HepG2 (cell line): ENCODE results near the gene WNT3. TPM values are rescaled to one million over a fixed set of nuclear protein-coding genes. Genes with fewer than 3 reads are reported as not detected.

Experiments
- CHD4 ChIP-seq: fragments of 200-600 bp; sonication (generic); IDR thresholded peaks from 2 replicates; pipeline ENCODE4 v1.7.0; 2017; ENCODE audit warnings: mild to moderate bottlenecking, low read length, borderline replicate concordance
- HNRNPLL ChIP-seq: fragments of 200-400 bp; formaldehyde crosslinking; IDR thresholded peaks from 2 replicates; pipeline ENCODE4 v1.6.1; 2017; ENCODE audit warnings: mild to moderate bottlenecking, low read depth, low read length; ENCODE audit not compliant: poor library complexity, severe bottlenecking
- NFE2L1 ChIP-seq: sonication (generic); formaldehyde crosslinking; IDR thresholded peaks from 2 replicates; pipeline ENCODE4 v1.4.0; 2020; ENCODE audit warnings: missing genetic modification reagents, mild to moderate bottlenecking, borderline replicate concordance
- NPAS2 ChIP-seq: sonication (generic); formaldehyde crosslinking; IDR thresholded peaks from 2 replicates; pipeline ENCODE4 v1.8.0; 2022; ENCODE audit warnings: mild to moderate bottlenecking, missing genetic modification reagents, borderline replicate concordance
- NR2F6 ChIP-seq, 2 experiments: IDR thresholded peaks; 2 replicates each; pipeline ENCODE4 v1.6.1; 2016; ENCODE audit warnings: antibody characterized with exemption in 1 of 2, mild to moderate bottlenecking in 1 of 2
- PCBP2 ChIP-seq: fragments of 200-400 bp; formaldehyde crosslinking; optimal IDR thresholded peaks from 2 replicates; pipeline ENCODE3; 2018; ENCODE audit warnings: low read length, low read depth; ENCODE audit not compliant: poor library complexity, severe bottlenecking
- RELA ChIP-seq: sonication (generic); formaldehyde crosslinking; IDR thresholded peaks from 2 replicates; pipeline ENCODE4 v1.4.0; 2020; ENCODE audit warnings: missing genetic modification reagents
- SRF ChIP-seq: IDR thresholded peaks from 2 replicates; pipeline ENCODE4 v1.6.1; 2011; ENCODE audit warnings: mild to moderate bottlenecking, low read depth, low read length, moderate library complexity
- TOPORS ChIP-seq: sonication (generic); formaldehyde crosslinking; IDR thresholded peaks from 2 replicates; pipeline ENCODE4 v1.8.0; 2023; ENCODE audit warnings: mild to moderate bottlenecking, missing genetic modification reagents
- U2AF1 ChIP-seq: fragments of 200-400 bp; formaldehyde crosslinking; optimal IDR thresholded peaks from 2 replicates; pipeline ENCODE3; 2017; ENCODE audit warnings: mild to moderate bottlenecking, low read depth, low read length
- YY1 ChIP-seq: IDR thresholded peaks from 2 replicates; pipeline ENCODE4 v1.6.1; 2011; ENCODE audit warnings: low read length, low read depth, moderate library complexity, mild to moderate bottlenecking; ENCODE audit not compliant: insufficient read depth, insufficient replicate concordance
- ZNF274 ChIP-seq: sonication (generic); formaldehyde crosslinking; IDR thresholded peaks from 2 replicates; pipeline ENCODE4 v1.5.1; 2020; ENCODE audit warnings: mild to moderate bottlenecking, missing genetic modification reagents
- ZNF558 ChIP-seq: sonication (generic); formaldehyde crosslinking; IDR thresholded peaks from 2 replicates; pipeline ENCODE4 v1.9.0; 2022; ENCODE audit warnings: mild to moderate bottlenecking, missing genetic modification reagents, borderline replicate concordance
- polyA plus RNA-seq, 8 experiments: library from polyadenylated mRNA; depleted of rRNA in 3 of 8; stranded (reverse) in 7 of 8; unstranded in 1 of 8; fragments of >200 nt; fragmentation: Illumina TruSeq in 4 of 8; extraction: Trizol in 4 of 8; gene quantifications; 2 replicates each; pipeline versions ENCODE4 v1.2.1 to v1.2.3, GENCODE V29; 2011 to 2016; ENCODE audit warnings: low read depth in 4 of 8, missing spikeins in 1 of 8, mixed read lengths in 1 of 8; ENCODE audit not compliant: insufficient read depth in 1 of 8
- total RNA-seq, 5 experiments: library from RNA; depleted of rRNA; stranded (reverse); fragments of >200 nt; fragmentation: Illumina TruSeq; extraction: Trizol; gene quantifications; 2 replicates each; pipeline ENCODE4 v1.2.3, GENCODE V29; 2016; ENCODE audit warnings: low read depth in 1 of 5
- TF ChIP-seq, protein P1 (sequence below): sonication (generic); formaldehyde crosslinking; IDR thresholded peaks from 2 replicates; pipeline ENCODE4 v1.5.0; 2020; ENCODE audit warnings: mild to moderate bottlenecking, low read depth, missing genetic modification reagents, borderline replicate concordance
- TF ChIP-seq, protein P2 (sequence below), 2 experiments: sonication (generic) in 1 of 2; formaldehyde crosslinking in 1 of 2; IDR thresholded peaks; 2 replicates each; pipeline versions ENCODE4 v1.4.0 to v1.6.1; 2016 to 2020; ENCODE audit warnings: borderline replicate concordance in 1 of 2, low read depth in 1 of 2, mild to moderate bottlenecking in 1 of 2, missing genetic modification reagents in 1 of 2
- TF ChIP-seq, protein P3 (sequence below): sonication (generic); formaldehyde crosslinking; IDR thresholded peaks from 2 replicates; pipeline ENCODE4 v1.9.0; 2022; ENCODE audit warnings: low read depth, missing genetic modification reagents
- TF ChIP-seq, protein P4 (sequence below): IDR thresholded peaks from 2 replicates; pipeline ENCODE4 v1.6.1; 2016; ENCODE audit warnings: low read depth
- TF ChIP-seq, protein P5 (sequence below): sonication (generic); formaldehyde crosslinking; IDR thresholded peaks from 2 replicates; pipeline ENCODE4 v1.4.0; 2020; ENCODE audit warnings: mild to moderate bottlenecking, missing genetic modification reagents
- TF ChIP-seq, protein P6 (sequence below), 2 experiments: fragments of 450-650 bp in 1 of 2; sonication (generic) in 1 of 2; formaldehyde crosslinking; IDR thresholded peaks; 2 replicates each; pipeline versions ENCODE4 v1.5.0 to v1.8.0; 2020 to 2022; ENCODE audit warnings: mild to moderate bottlenecking in 1 of 2, missing genetic modification reagents in 1 of 2

The WNT3 gene
- total and polyA plus RNA-seq, 2 of the 13 experiments (the other 11 are each of a cell fraction or from before 2014, with no cell fraction given): 8.5 to 10.3 TPM

DNA sequence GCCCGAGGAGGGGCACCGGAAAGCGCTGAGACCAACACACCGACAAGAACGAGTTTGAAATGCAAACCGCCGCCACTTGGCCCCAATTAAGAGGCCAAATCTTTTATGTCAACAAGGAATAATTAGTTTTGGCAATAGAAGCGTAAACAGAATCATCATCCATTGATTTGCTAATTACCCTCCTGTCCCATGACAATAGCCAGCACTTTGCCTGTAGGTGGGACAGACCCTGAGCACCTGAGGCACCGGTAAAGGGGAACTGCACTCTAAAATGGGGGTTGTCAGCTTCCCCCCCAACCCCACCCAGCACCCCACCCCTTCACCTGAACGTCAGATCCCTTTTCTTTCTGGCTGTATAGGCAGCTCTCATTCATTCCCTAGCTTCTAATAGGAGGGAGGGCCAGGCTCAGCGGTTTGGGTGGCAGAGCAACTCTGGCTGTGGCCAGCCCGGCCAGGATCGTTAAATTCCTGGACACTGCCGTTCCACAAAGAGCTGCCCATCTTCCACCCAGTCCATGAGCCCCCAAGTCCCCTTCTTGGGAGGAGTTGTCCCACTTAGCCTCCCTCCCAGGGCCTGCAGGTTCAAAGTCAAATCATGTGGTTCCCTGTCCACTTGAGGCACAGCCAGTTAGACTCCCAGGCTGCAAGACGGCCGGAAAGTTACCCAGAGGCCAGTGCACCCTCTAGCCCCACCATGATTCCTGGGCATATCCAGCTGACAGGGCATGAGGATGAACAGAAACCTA, 45.8 kb downstream of the WNT3 start (continued):
- TF ChIP-seq U2AF1: no peak
- no peak for TF ChIP-seq RELA (CRISPR knock-in tag)
- TF ChIP-seq NR2F6 (IDR thresholded peaks at IDR 0.05): no peak
- no peak for TF ChIP-seq NR2F6 (CRISPR knock-in tag; IDR thresholded peaks at IDR 0.05)
- no peak for TF ChIP-seq HNRNPLL
- no peak for TF ChIP-seq ZNF274 (CRISPR knock-in tag)
- TF ChIP-seq YY1: no peak
- TF ChIP-seq, protein P1, sequence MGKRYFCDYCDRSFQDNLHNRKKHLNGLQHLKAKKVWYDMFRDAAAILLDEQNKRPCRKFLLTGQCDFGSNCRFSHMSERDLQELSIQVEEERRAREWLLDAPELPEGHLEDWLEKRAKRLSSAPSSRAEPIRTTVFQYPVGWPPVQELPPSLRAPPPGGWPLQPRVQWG: no peak
- TF ChIP-seq, protein P2, sequence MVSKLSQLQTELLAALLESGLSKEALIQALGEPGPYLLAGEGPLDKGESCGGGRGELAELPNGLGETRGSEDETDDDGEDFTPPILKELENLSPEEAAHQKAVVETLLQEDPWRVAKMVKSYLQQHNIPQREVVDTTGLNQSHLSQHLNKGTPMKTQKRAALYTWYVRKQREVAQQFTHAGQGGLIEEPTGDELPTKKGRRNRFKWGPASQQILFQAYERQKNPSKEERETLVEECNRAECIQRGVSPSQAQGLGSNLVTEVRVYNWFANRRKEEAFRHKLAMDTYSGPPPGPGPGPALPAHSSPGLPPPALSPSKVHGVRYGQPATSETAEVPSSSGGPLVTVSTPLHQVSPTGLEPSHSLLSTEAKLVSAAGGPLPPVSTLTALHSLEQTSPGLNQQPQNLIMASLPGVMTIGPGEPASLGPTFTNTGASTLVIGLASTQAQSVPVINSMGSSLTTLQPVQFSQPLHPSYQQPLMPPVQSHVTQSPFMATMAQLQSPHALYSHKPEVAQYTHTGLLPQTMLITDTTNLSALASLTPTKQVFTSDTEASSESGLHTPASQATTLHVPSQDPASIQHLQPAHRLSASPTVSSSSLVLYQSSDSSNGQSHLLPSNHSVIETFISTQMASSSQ (IDR thresholded peaks at IDR 0.05; ENCODE audit: low read depth): no peak
- TF ChIP-seq, protein P2 (CRISPR knock-in tag; IDR thresholded peaks at IDR 0.05; ENCODE audit: borderline replicate concordance): no peak
- TF ChIP-seq PCBP2: no peak
- TF ChIP-seq, protein P3, sequence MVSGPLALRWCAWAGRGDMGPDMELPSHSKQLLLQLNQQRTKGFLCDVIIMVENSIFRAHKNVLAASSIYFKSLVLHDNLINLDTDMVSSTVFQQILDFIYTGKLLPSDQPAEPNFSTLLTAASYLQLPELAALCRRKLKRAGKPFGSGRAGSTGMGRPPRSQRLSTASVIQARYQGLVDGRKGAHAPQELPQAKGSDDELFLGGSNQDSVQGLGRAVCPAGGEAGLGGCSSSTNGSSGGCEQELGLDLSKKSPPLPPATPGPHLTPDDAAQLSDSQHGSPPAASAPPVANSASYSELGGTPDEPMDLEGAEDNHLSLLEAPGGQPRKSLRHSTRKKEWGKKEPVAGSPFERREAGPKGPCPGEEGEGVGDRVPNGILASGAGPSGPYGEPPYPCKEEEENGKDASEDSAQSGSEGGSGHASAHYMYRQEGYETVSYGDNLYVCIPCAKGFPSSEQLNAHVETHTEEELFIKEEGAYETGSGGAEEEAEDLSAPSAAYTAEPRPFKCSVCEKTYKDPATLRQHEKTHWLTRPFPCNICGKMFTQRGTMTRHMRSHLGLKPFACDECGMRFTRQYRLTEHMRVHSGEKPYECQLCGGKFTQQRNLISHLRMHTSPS (CRISPR knock-in tag): no peak
- TF ChIP-seq, protein P4, sequence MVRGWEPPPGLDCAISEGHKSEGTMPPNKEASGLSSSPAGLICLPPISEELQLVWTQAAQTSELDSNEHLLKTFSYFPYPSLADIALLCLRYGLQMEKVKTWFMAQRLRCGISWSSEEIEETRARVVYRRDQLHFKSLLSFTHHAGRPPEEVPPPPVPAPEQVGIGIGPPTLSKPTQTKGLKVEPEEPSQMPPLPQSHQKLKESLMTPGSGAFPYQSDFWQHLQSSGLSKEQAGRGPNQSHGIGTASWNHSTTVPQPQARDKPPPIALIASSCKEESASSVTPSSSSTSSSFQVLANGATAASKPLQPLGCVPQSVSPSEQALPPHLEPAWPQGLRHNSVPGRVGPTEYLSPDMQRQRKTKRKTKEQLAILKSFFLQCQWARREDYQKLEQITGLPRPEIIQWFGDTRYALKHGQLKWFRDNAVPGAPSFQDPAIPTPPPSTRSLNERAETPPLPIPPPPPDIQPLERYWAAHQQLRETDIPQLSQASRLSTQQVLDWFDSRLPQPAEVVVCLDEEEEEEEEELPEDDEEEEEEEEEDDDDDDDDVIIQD (CRISPR knock-in tag): no peak
- no peak for TF ChIP-seq TOPORS (CRISPR knock-in tag)
- TF ChIP-seq, protein P5, sequence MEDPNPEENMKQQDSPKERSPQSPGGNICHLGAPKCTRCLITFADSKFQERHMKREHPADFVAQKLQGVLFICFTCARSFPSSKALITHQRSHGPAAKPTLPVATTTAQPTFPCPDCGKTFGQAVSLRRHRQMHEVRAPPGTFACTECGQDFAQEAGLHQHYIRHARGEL (CRISPR knock-in tag): no peak
- no peak for TF ChIP-seq NPAS2
- no peak for TF ChIP-seq ZNF558 (CRISPR knock-in tag)
- TF ChIP-seq NFE2L1: no peak
- no peak for TF ChIP-seq SRF
- no peak for TF ChIP-seq CHD4
- TF ChIP-seq, protein P6, sequence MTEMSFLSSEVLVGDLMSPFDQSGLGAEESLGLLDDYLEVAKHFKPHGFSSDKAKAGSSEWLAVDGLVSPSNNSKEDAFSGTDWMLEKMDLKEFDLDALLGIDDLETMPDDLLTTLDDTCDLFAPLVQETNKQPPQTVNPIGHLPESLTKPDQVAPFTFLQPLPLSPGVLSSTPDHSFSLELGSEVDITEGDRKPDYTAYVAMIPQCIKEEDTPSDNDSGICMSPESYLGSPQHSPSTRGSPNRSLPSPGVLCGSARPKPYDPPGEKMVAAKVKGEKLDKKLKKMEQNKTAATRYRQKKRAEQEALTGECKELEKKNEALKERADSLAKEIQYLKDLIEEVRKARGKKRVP (CRISPR knock-in tag; IDR thresholded peaks at IDR 0.05): no peak
